ENCODE results near the gene RASGRP1. TPM values are rescaled to one million over a fixed set of nuclear protein-coding genes. Genes with fewer than 3 reads are reported as not detected.

RASGRP1 gene
- total RNA-seq, 2 experiments from 2014 or later, result 66.6 to 69.7 TPM

GRCh38 chr15:38453971-38454695, 110.5 kb downstream of the RASGRP1 start, which contains the start of gene FAM98B:
FAM98B (plus strand) TSS chr15:38454127; CDS start chr15:38454162, 35 bp downstream.
- POLR2A ChIA-PET, result interaction anchor here (0.6 to 2.8 kb wide), 26 partner anchors 10 to 1328 kb away, joined by 3 to 20 read pairs (median 4); partner anchors contain the start of gene FSIP1
- H3K27me3 ChIP-seq (ENCODE audit: control insufficient read depth in 1 of 2, insufficient read depth in 2 of 2, low read length in 2 of 2), result no peaks in the 10 kb centered on the region
- Mint-ChIP-seq H3K27ac (peak within 1 kb of the TSS; percentile 95), H3K4me1 (ENCODE audit: low read depth) (peaks cover 40% of the 10 kb centered on the region), H3K36me3 (ENCODE audit: low read depth) (peaks cover 16% of the 10 kb centered on the region), H3K27me3 (no peaks in the 10 kb centered on the region), H3K4me3 (peak within 1 kb of the TSS; percentile 94), H3K9me3 (no peaks in the 10 kb centered on the region)
- no peak for TF ChIP-seq CTCF (IDR thresholded peaks at IDR 0.05)
- peak; percentile 72 to 90 (median 84) for DNase-seq
- H3K4me1 ChIP-seq (ENCODE audit: insufficient read depth, low read length), result peaks cover 14% of the 10 kb centered on the region
- peak within 1 kb of the TSS; percentile 75 to 77 for H3K27ac ChIP-seq (ENCODE audit: low read depth in 1 of 2, low read length in 2 of 2)
- CTCF ChIA-PET, result interaction anchor here (0.8 to 3.0 kb wide), 14 partner anchors 10 to 1328 kb away, joined by 3 to 14 read pairs (median 4); partner anchors contain the start of genes FSIP1 and RASGRP1
- no peaks in the 10 kb centered on the region for H3K9me3 ChIP-seq (ENCODE audit: control insufficient read depth in 1 of 2, insufficient read depth in 1 of 2, low read length in 2 of 2)
- intact Hi-C loops (cut with DNase I, micrococcal nuclease), result loop anchor here in 1 of 2 experiments (5.0 to 10.0 kb wide), 3 partner anchors 1333 to 1928 kb away; partner anchors contain the start of gene KNSTRN
- ATAC-seq (ENCODE audit: poor library complexity), result peak; percentile 90
- H3K4me3 ChIP-seq (ENCODE audit: low read length), result peak within 1 kb of the TSS; percentile 80
- H3K36me3 ChIP-seq (ENCODE audit: insufficient read depth, low read length), result peaks cover 9% of the 10 kb centered on the region

DNA sequence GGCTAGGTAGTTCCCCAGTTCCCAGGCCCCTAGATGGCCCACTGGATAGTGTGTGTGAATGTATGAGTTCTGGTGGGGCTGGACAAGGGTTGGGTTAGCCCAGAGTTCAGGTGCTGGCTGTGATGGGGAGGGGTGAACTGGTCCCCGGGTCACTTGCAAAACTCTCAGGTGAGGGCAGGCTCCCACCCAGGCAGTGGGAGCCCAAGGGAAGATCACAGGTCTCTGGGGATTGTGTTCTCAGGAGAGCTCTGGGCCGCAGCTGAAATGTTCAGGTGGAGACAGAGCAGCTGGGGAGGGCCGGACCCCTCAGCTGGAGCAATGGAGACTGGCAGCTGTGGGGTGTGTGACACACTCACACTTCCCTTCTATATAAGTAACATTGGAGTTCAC, 123.5 kb downstream of the RASGRP1 start:
- H3K36me3 ChIP-seq (ENCODE audit: insufficient read depth, low read length), result no peaks in the 10 kb centered on the region
- peaks cover 0 to 7% of the 10 kb centered on the region in 2 experiments for H3K27me3 ChIP-seq (ENCODE audit: control insufficient read depth in 1 of 2, insufficient read depth in 2 of 2, low read length in 2 of 2)
- ATAC-seq (ENCODE audit: poor library complexity), result no peak
- no peak overlapping the region for H3K27ac ChIP-seq (ENCODE audit: low read depth in 1 of 2, low read length in 2 of 2)
- Mint-ChIP-seq H3K9me3 (peaks cover 2% of the 10 kb centered on the region), H3K27me3 (peaks cover 32% of the 10 kb centered on the region), H3K36me3 (ENCODE audit: low read depth) (no peaks in the 10 kb centered on the region), H3K27ac (no peak overlapping the region), H3K4me1 (ENCODE audit: low read depth) (peaks cover 5% of the 10 kb centered on the region), H3K4me3 (no peak overlapping the region)
- ChIA-PET CTCF (interaction anchor here (1.2 to 3.1 kb wide), 9 partner anchors 8 to 1316 kb away, joined by 3 to 15 read pairs (median 5); partner anchors contain the start of gene THBS1), POLR2A (interaction anchor here (1.7 to 2.6 kb wide), 3 partner anchors 13 to 258 kb away, joined by 11 to 18 read pairs (median 14); partner anchors contain the start of gene FAM98B)
- H3K9me3 ChIP-seq (ENCODE audit: control insufficient read depth in 1 of 2, insufficient read depth in 1 of 2, low read length in 2 of 2), result peaks cover 0 to 8% of the 10 kb centered on the region in 2 experiments
- intact Hi-C loops (cut with DNase I, micrococcal nuclease), result loop anchor here (2.0 to 10.0 kb wide), 6 partner anchors 258 to 1316 kb away; partner anchors contain the start of gene THBS1 (in 1 of the 2)
- no peak for DNase-seq
- H3K4me3 ChIP-seq (ENCODE audit: low read length), result no peak overlapping the region
- peaks cover 7% of the 10 kb centered on the region for H3K4me1 ChIP-seq (ENCODE audit: insufficient read depth, low read length)
- TF ChIP-seq CTCF (IDR thresholded peaks at IDR 0.05), result no peak

- intact Hi-C loops (cut with DNase I, micrococcal nuclease), result loop anchor here (2.0 to 10.0 kb wide), 6 partner anchors 258 to 1317 kb away; partner anchors contain the start of gene THBS1 (in 1 of the 2)
- Histone ChIP-seq H3K27me3 (ENCODE audit: control insufficient read depth in 1 of 2, insufficient read depth in 2 of 2, low read length in 2 of 2) (peaks cover 0 to 7% of the 10 kb centered on the region in 2 experiments), H3K4me1 (ENCODE audit: insufficient read depth, low read length) (peaks cover 7% of the 10 kb centered on the region), H3K9me3 (ENCODE audit: control insufficient read depth in 1 of 2, insufficient read depth in 1 of 2, low read length in 2 of 2) (peaks cover 0 to 8% of the 10 kb centered on the region in 2 experiments), H3K27ac (ENCODE audit: low read depth in 1 of 2, low read length in 2 of 2) (no peak overlapping the region), H3K4me3 (ENCODE audit: low read length) (no peak overlapping the region), H3K36me3 (ENCODE audit: insufficient read depth, low read length) (no peaks in the 10 kb centered on the region)
- POLR2A ChIA-PET, result interaction anchor here (1.0 to 2.6 kb wide), 4 partner anchors 13 to 259 kb away, joined by 3 to 18 read pairs (median 12); partner anchors contain the start of gene FAM98B
- Mint-ChIP-seq H3K4me3 (no peak overlapping the region), H3K9me3 (peaks cover 2% of the 10 kb centered on the region), H3K27me3 (peaks cover 37% of the 10 kb centered on the region), H3K27ac (no peak overlapping the region), H3K4me1 (ENCODE audit: low read depth) (peaks cover 5% of the 10 kb centered on the region), H3K36me3 (ENCODE audit: low read depth) (no peaks in the 10 kb centered on the region)
- peak; percentile 10 to 88 (median 35) for DNase-seq
- ATAC-seq (ENCODE audit: poor library complexity), result peak; percentile 96
- peak; percentile 99 for TF ChIP-seq CTCF (IDR thresholded peaks at IDR 0.05)
- CTCF ChIA-PET, result interaction anchor here (1.0 to 3.1 kb wide), 20 partner anchors 9 to 1317 kb away, joined by 3 to 15 read pairs (median 4); partner anchors contain the start of genes FAM98B and THBS1
Measured at GRCh38 chr15:38440353-38441129, 124.1 kb downstream of the RASGRP1 start.
